OCI-LY7 (cell line): Measurements from ENCODE around the gene ERVMER34-1. TPM values are rescaled to one million over a fixed set of nuclear protein-coding genes. Genes with fewer than 3 reads are reported as not detected.

Source experiments
- BruUV-seq: library from RNA; stranded (reverse); fragments of 400-500 nt; replicated peaks from 2 replicates; lab custom pipeline; 2021; lab: Mats Ljungman, UMichigan
- CTCF ChIA-PET: fragments of 300-600 bp; sonication (Branson Sonifier 250); formaldehyde crosslinking; loops from one replicate; lab custom pipeline; 2022; ENCODE audit warnings: antibody characterized with exemption; ENCODE audit not compliant: unreplicated experiment; lab: Charles Lee
- POLR2A ChIA-PET: fragments of 300-600 bp; sonication (Branson Sonifier 250); formaldehyde crosslinking; loops from one replicate; lab custom pipeline; 2022; ENCODE audit warnings: antibody characterized with exemption; lab: Charles Lee
- DNase-seq: peaks from one replicate; pipeline ENCODE4 v3.0.0-alpha.2; 2015; ENCODE audit warnings: low spot score
- H2AFZ ChIP-seq: fragments of 200-600 bp; sonication (generic), shearing (Covaris generic); 2 replicates; pipeline ENCODE4 v1.6.1; 2014; ENCODE audit warnings: mild to moderate bottlenecking, antibody characterized with exemption, low read length, moderate library complexity
- H3K27ac ChIP-seq: fragments of 200-600 bp; sonication (generic); 2 replicates; pipeline ENCODE4 v1.5.1; 2014; ENCODE audit warnings: mixed run types, low read depth, mild to moderate bottlenecking, moderate library complexity, low read length, inconsistent platforms; ENCODE audit not compliant: poor library complexity, severe bottlenecking
- H3K36me3 ChIP-seq: fragments of 200-600 bp; sonication (generic); 2 replicates; pipeline ENCODE4 v1.6.1; 2014; ENCODE audit warnings: mild to moderate bottlenecking, antibody characterized with exemption, low read length, moderate library complexity, mixed read lengths; ENCODE audit not compliant: insufficient read depth
- H3K4me1 ChIP-seq: fragments of 200-600 bp; sonication (generic); 2 replicates; pipeline ENCODE4 v1.5.1; 2014; ENCODE audit warnings: mild to moderate bottlenecking, low read length; ENCODE audit not compliant: insufficient read depth, poor library complexity, severe bottlenecking
- H3K4me2 ChIP-seq: fragments of 200-600 bp; sonication (generic); 2 replicates; pipeline ENCODE4 v1.6.1; 2014; ENCODE audit warnings: mild to moderate bottlenecking, low read length
- H3K4me3 ChIP-seq: fragments of 200-600 bp; sonication (generic); 2 replicates; pipeline ENCODE4 v1.5.1; 2014; ENCODE audit warnings: mild to moderate bottlenecking, low read depth, low read length; ENCODE audit not compliant: poor library complexity, severe bottlenecking
- H3K79me2 ChIP-seq: fragments of 200-600 bp; sonication (generic); 2 replicates; pipeline ENCODE4 v1.6.1; 2016; ENCODE audit warnings: low read depth, mild to moderate bottlenecking, low read length, moderate library complexity, mixed read lengths; ENCODE audit not compliant: insufficient read depth
- H3K9me2 ChIP-seq: fragments of 200-600 bp; sonication (generic); 2 replicates; pipeline ENCODE4 v1.6.1; 2016; ENCODE audit warnings: mild to moderate bottlenecking, low read length, mixed read lengths; ENCODE audit not compliant: insufficient read depth
- H3K9me3 ChIP-seq: fragments of 200-600 bp; sonication (generic); 2 replicates; pipeline ENCODE4 v1.6.1; 2014; ENCODE audit warnings: mild to moderate bottlenecking, mixed run types, low read length, mixed read lengths
- H4K20me1 ChIP-seq: fragments of 200-600 bp; sonication (generic); 2 replicates; pipeline ENCODE4 v1.6.1; 2014; ENCODE audit warnings: mild to moderate bottlenecking, antibody characterized with exemption, low read length, moderate library complexity, mixed read lengths; ENCODE audit not compliant: insufficient read depth
- EZH2phosphoT487 ChIP-seq: fragments of 200-600 bp; sonication (generic); IDR thresholded peaks from 2 replicates; pipeline ENCODE4 v1.6.1; 2018; ENCODE audit warnings: low read depth, borderline replicate concordance, mild to moderate bottlenecking, mixed run types, antibody characterized with exemption, low read length, moderate library complexity, mixed read lengths
- intact Hi-C: fragments of 100-400 bp; cut with micrococcal nuclease; formaldehyde crosslinking; loops from one replicate; pipeline ENCODE4 v1.10.0; 2022; ENCODE audit not compliant: unreplicated experiment
- total RNA-seq, 2 experiments: library from RNA; depleted of rRNA in 1 of 2; stranded (reverse); fragments of >200 nt in 1 of 2; shearing (Covaris generic) in 1 of 2; gene quantifications; 2 replicates each; pipeline ENCODE4 v1.2.3, GENCODE V29; 2014 to 2022
- TF ChIP-seq, protein P1 (sequence below): fragments of 200-600 bp; sonication (generic); conservative IDR thresholded peaks from 2 replicates; pipeline ENCODE4 v1.5.1; 2014; ENCODE audit warnings: mild to moderate bottlenecking, antibody characterized with exemption, low read length, moderate library complexity, mixed read lengths

Gene ERVMER34-1
- total RNA-seq, 2 experiments from 2014 or later = not detected

DNA sequence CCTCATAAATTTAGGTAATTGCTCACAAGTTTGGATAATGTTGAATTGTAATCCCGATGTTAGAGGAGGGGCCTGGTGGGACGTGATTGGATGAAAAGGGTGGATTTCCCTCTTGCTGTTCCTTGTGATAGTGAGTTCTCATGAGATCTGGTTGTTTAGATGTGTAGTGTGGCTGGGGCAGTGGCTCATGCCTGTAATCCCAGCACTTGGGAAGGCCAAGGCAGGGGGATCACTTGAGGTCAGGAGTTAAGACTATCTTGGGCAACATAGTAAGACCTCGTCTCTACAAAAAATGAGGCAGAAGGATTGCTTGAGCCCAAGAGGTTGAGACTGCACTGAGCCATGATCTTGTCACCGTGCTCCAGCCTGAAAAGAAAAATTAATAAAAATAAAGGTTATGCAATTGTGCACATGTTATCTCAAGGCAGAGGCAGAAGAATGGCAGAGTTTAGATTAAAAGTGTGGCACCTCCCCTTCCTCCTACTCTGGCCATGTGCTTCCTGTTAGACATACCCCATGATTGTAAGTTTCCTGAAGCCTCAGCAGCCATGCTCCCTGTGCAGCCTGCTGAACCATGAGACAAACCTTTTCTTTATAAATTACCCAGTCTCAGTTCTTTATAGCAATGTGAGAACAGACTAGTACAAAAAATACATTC, 36.5 kb downstream of the ERVMER34-1 start:
- ChIA-PET POLR2A (interaction anchor here (3.7 kb wide), 1 partner anchor 8 kb away, joined by 67 read pairs; no protein-coding TSS in a partner anchor), CTCF (no interaction called here)
- Histone ChIP-seq H3K79me2 (peaks cover 37% of the 10 kb centered on the region), H4K20me1 (no peaks in the 10 kb centered on the region), H3K9me2 (no peaks in the 10 kb centered on the region), H3K4me1 (peaks cover 54% of the 10 kb centered on the region), H3K36me3 (peaks cover 67% of the 10 kb centered on the region), H3K27ac (peak overlapping the region; percentile 78), H3K9me3 (no peaks in the 10 kb centered on the region), H3K4me2 (peak overlapping the region; percentile 95), H2AFZ (no peak overlapping the region), H3K4me3 (peak overlapping the region; percentile 99)
- no TSS peak for BruUV-seq
- intact Hi-C loops = loop anchor here (10.0 kb wide), 2 partner anchors 650 to 1030 kb away; partner anchors contain the start of gene SCFD2
- DNase-seq = peak; percentile 37
- TF ChIP-seq, protein P1, sequence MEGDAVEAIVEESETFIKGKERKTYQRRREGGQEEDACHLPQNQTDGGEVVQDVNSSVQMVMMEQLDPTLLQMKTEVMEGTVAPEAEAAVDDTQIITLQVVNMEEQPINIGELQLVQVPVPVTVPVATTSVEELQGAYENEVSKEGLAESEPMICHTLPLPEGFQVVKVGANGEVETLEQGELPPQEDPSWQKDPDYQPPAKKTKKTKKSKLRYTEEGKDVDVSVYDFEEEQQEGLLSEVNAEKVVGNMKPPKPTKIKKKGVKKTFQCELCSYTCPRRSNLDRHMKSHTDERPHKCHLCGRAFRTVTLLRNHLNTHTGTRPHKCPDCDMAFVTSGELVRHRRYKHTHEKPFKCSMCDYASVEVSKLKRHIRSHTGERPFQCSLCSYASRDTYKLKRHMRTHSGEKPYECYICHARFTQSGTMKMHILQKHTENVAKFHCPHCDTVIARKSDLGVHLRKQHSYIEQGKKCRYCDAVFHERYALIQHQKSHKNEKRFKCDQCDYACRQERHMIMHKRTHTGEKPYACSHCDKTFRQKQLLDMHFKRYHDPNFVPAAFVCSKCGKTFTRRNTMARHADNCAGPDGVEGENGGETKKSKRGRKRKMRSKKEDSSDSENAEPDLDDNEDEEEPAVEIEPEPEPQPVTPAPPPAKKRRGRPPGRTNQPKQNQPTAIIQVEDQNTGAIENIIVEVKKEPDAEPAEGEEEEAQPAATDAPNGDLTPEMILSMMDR = no peak
- no peak for TF ChIP-seq EZH2phosphoT487

DNA sequence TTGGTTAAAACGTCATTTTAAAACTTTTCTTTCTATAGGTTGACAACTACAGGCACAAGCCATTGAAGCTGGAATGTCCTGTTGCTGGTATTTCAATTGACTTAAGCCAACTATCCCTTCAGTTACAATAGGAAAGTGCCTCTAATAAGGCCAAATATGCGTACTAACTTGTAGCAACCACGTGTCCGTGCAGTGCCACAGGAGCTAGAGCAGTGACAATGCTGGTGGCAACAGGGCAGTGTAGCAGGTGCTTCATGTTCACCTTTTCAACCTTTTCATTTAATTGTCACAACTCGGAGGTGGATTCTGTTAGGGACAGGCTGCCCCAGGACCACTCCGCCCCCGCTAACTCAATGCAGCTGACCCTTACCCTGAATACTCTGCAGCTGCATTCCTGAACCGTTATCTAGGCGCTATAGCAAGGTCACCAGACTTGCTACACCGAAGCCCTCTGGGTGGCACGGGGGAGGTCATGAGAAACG, 37.7 kb downstream of the ERVMER34-1 start:
- H4K20me1 ChIP-seq = no peaks in the 10 kb centered on the region
- H3K9me2 ChIP-seq = no peaks in the 10 kb centered on the region
- H3K4me2 ChIP-seq = peak overlapping the region; percentile 95
- peak; percentile 48 for DNase-seq
- peak overlapping the region; percentile 99 for H3K4me3 ChIP-seq
- peaks cover 37% of the 10 kb centered on the region for H3K79me2 ChIP-seq
- no peaks in the 10 kb centered on the region for H3K9me3 ChIP-seq
- ChIA-PET POLR2A (interaction anchor here (1.0 to 3.7 kb wide), 5 partner anchors 9 to 64 kb away, joined by 3 to 67 read pairs (median 4); partner anchors contain the start of gene USP46), CTCF (interaction anchor here (2.3 kb wide), 1 partner anchor 9 kb away, joined by 10 read pairs; no protein-coding TSS in a partner anchor)
- intact Hi-C loops = loop anchor here (2.0 to 10.0 kb wide), 4 partner anchors 55 to 1031 kb away; partner anchors contain the start of genes SCFD2, SGCB and USP46
- H3K36me3 ChIP-seq = peaks cover 59% of the 10 kb centered on the region
- no TSS peak for BruUV-seq
- H3K27ac ChIP-seq = peak overlapping the region; percentile 78
- no peak overlapping the region for H2AFZ ChIP-seq
- TF ChIP-seq, protein P1 = no peak
- no peak for TF ChIP-seq EZH2phosphoT487
- peaks cover 66% of the 10 kb centered on the region for H3K4me1 ChIP-seq
